Hepatocyte (in vitro differentiated cells): ENCODE data around the gene EPHA10.

Source experiments
- CTCF ChIP-seq: fragments of 200-600 bp; sonication (generic); IDR thresholded peaks from 2 replicates; pipeline ENCODE4 v1.5.1; 2016; ENCODE audit warnings: antibody characterized with exemption, mild to moderate bottlenecking; ENCODE audit not compliant: poor library complexity
- EZH2 ChIP-seq: fragments of 200-600 bp; sonication (generic); IDR thresholded peaks from 2 replicates; pipeline ENCODE4 v1.6.1; 2016; ENCODE audit warnings: antibody characterized with exemption, mild to moderate bottlenecking, borderline replicate concordance
- EZH2phosphoT487 ChIP-seq: fragments of 200-600 bp; sonication (generic); IDR thresholded peaks from one replicate; pipeline ENCODE4 v1.6.1; 2018; ENCODE audit warnings: antibody characterized with exemption, mild to moderate bottlenecking, low read depth, moderate library complexity; ENCODE audit not compliant: unreplicated experiment, severe bottlenecking

- TF ChIP-seq CTCF (no peak), EZH2 (no peak), EZH2phosphoT487 (no peak)
Measured at GRCh38 chr1:37703061-37703460, 61.9 kb downstream of the EPHA10 start.
